Caco-2 (cell line): ENCODE results near the gene TMEM178A. TPM values are rescaled to one million over a fixed set of nuclear protein-coding genes. Genes with fewer than 3 reads are reported as not detected.

ENCODE experiments used
- BruUV-seq: library from RNA; stranded (reverse); fragments of 400-500 nt; replicated peaks from 2 replicates; lab custom pipeline; 2021; lab: Mats Ljungman, UMichigan
- CTCF ChIA-PET: fragments of 300-600 bp; sonication (Branson Sonifier 250); formaldehyde crosslinking; loops from one replicate; lab custom pipeline; 2022; ENCODE audit warnings: antibody characterized with exemption; lab: Charles Lee
- POLR2A ChIA-PET: fragments of 300-600 bp; sonication (Branson Sonifier 250); formaldehyde crosslinking; loops from one replicate; lab custom pipeline; 2022; ENCODE audit warnings: antibody characterized with exemption; lab: Charles Lee
- DNase-seq, 2 experiments: peaks; one replicate each; pipeline versions ENCODE4 v3.0.0 to v3.0.0-alpha.2; 2020 to 2022
- H3K27me3 ChIP-seq: replicated peaks from 2 replicates; pipeline ENCODE4 v1.6.0; 2011; ENCODE audit warnings: low read length; ENCODE audit not compliant: control insufficient read depth, insufficient read depth
- H3K36me3 ChIP-seq: 2 replicates; pipeline ENCODE4 v1.5.1; 2011; ENCODE audit warnings: low read length; ENCODE audit not compliant: control insufficient read depth, insufficient read depth
- H3K4me1 ChIP-seq: fragments of 250-450 bp; sonication (Bioruptor Pico); 2 replicates; pipeline ENCODE4 v1.5.1; 2020; ENCODE audit warnings: mild to moderate bottlenecking
- H3K4me3 ChIP-seq: 2 replicates; pipeline ENCODE4 v1.5.1; 2011; ENCODE audit warnings: low read depth, mild to moderate bottlenecking, control low read depth, low read length
- H3K9me3 ChIP-seq: fragments of 250-450 bp; sonication (Bioruptor Pico); 2 replicates; pipeline ENCODE4 v1.5.1; 2020; ENCODE audit warnings: mild to moderate bottlenecking, moderate library complexity
- H3K27ac Mint-ChIP-seq: one replicate; pipeline ENCODE4 v1.8.0; 2022; ENCODE audit warnings: mixed read lengths; ENCODE audit not compliant: unreplicated experiment
- H3K27me3 Mint-ChIP-seq: one replicate; pipeline ENCODE4 v1.8.0; 2022; ENCODE audit warnings: mixed read lengths; ENCODE audit not compliant: insufficient read depth, unreplicated experiment
- H3K36me3 Mint-ChIP-seq: one replicate; pipeline ENCODE4 v1.8.0; 2022; ENCODE audit warnings: mild to moderate bottlenecking, mixed read lengths; ENCODE audit not compliant: insufficient read depth, unreplicated experiment
- H3K4me1 Mint-ChIP-seq: one replicate; pipeline ENCODE4 v1.8.0; 2022; ENCODE audit warnings: low read depth, mixed read lengths; ENCODE audit not compliant: unreplicated experiment
- H3K4me3 Mint-ChIP-seq: one replicate; pipeline ENCODE4 v1.8.0; 2022; ENCODE audit warnings: mild to moderate bottlenecking, moderate library complexity, mixed read lengths; ENCODE audit not compliant: unreplicated experiment
- H3K9me3 Mint-ChIP-seq: one replicate; pipeline ENCODE4 v1.8.0; 2022; ENCODE audit warnings: mixed read lengths; ENCODE audit not compliant: unreplicated experiment
- CTCF ChIP-seq, 2 experiments: fragments of 200-600 bp in 1 of 2; IDR thresholded peaks; 1 replicate in 1 of 2; 2 replicates in 1 of 2; pipeline versions ENCODE4 v1.5.1 to v1.8.0; 2011 to 2022; ENCODE audit warnings: antibody characterized with exemption in 1 of 2, control low read depth in 1 of 2, inconsistent platforms in 1 of 2, low read depth in 1 of 2, low read length in 1 of 2, mild to moderate bottlenecking in 1 of 2, moderate library complexity in 1 of 2; ENCODE audit not compliant: insufficient read depth in 1 of 2, severe bottlenecking in 1 of 2, unreplicated experiment in 1 of 2
- intact Hi-C: fragments of 100-400 bp; cut with micrococcal nuclease; formaldehyde crosslinking; loops from one replicate; pipeline ENCODE4 v1.10.0; 2022; ENCODE audit not compliant: unreplicated experiment
- total RNA-seq: library from RNA; stranded (reverse); gene quantifications from 2 replicates; pipeline ENCODE4 v1.2.3, GENCODE V29; 2022

TMEM178A gene
- total RNA-seq, 1 experiment from 2014 or later = 0.29 TPM

- ChIA-PET CTCF (no interaction called here), POLR2A (no interaction called here)
- H3K36me3 Mint-ChIP-seq = no peaks in the 10 kb centered on the region
- Histone ChIP-seq H3K4me1 (no peaks in the 10 kb centered on the region), H3K27me3 (no peaks in the 10 kb centered on the region), H3K36me3 (no peaks in the 10 kb centered on the region), H3K4me3 (no peak overlapping the region), H3K9me3 (no peaks in the 10 kb centered on the region)
- no peak overlapping the region for H3K4me3 Mint-ChIP-seq
- BruUV-seq = no TSS peak
- no peak for TF ChIP-seq CTCF (IDR thresholded peaks at IDR 0.05; ENCODE audit: insufficient read depth in 1 of 2, low read depth in 1 of 2, low read length in 1 of 2, severe bottlenecking in 1 of 2, unreplicated experiment in 1 of 2)
- H3K4me1 Mint-ChIP-seq = no peaks in the 10 kb centered on the region
- no peaks in the 10 kb centered on the region for H3K9me3 Mint-ChIP-seq
- H3K27ac Mint-ChIP-seq = no peak overlapping the region
- no peak for DNase-seq
- peaks cover 7% of the 10 kb centered on the region for H3K27me3 Mint-ChIP-seq
- intact Hi-C loops = loop anchor here (5.0 kb wide), 1 partner anchor 87 kb away; no protein-coding TSS in a partner anchor
Measured at GRCh38 chr2:39640107-39640506, 25.6 kb upstream of the TMEM178A start.

GRCh38 chr2:39640681-39641080 lies 25.0 kb upstream of the TMEM178A start:
- no peaks in the 10 kb centered on the region for H3K36me3 Mint-ChIP-seq
- H3K9me3 ChIP-seq = no peaks in the 10 kb centered on the region
- H3K27me3 Mint-ChIP-seq = peaks cover 4% of the 10 kb centered on the region
- DNase-seq = no peak
- H3K27me3 ChIP-seq = no peaks in the 10 kb centered on the region
- H3K4me1 ChIP-seq = no peaks in the 10 kb centered on the region
- no peaks in the 10 kb centered on the region for H3K4me1 Mint-ChIP-seq
- H3K9me3 Mint-ChIP-seq = no peaks in the 10 kb centered on the region
- no peak overlapping the region for H3K4me3 Mint-ChIP-seq
- no peak overlapping the region for H3K4me3 ChIP-seq
- intact Hi-C loops = loop anchor here (5.0 kb wide), 1 partner anchor 87 kb away; no protein-coding TSS in a partner anchor
- no TSS peak for BruUV-seq
- H3K27ac Mint-ChIP-seq = no peak overlapping the region
- CTCF ChIA-PET = no interaction called here
- H3K36me3 ChIP-seq = no peaks in the 10 kb centered on the region
- TF ChIP-seq CTCF (IDR thresholded peaks at IDR 0.05; ENCODE audit: insufficient read depth in 1 of 2, low read depth in 1 of 2, low read length in 1 of 2, severe bottlenecking in 1 of 2, unreplicated experiment in 1 of 2) = no peak
- POLR2A ChIA-PET = no interaction called here

- Histone ChIP-seq H3K4me3 (no peak overlapping the region), H3K9me3 (no peaks in the 10 kb centered on the region), H3K27me3 (no peaks in the 10 kb centered on the region), H3K4me1 (no peaks in the 10 kb centered on the region), H3K36me3 (no peaks in the 10 kb centered on the region)
- POLR2A ChIA-PET = no interaction called here
- H3K9me3 Mint-ChIP-seq = no peaks in the 10 kb centered on the region
- H3K27me3 Mint-ChIP-seq = no peaks in the 10 kb centered on the region
- no peak for TF ChIP-seq CTCF (IDR thresholded peaks at IDR 0.05; ENCODE audit: insufficient read depth in 1 of 2, low read depth in 1 of 2, low read length in 1 of 2, severe bottlenecking in 1 of 2, unreplicated experiment in 1 of 2)
- BruUV-seq = no TSS peak
- no peaks in the 10 kb centered on the region for H3K4me1 Mint-ChIP-seq
- intact Hi-C loops = loop anchor here (5.0 kb wide), 1 partner anchor 86 kb away; no protein-coding TSS in a partner anchor
- H3K36me3 Mint-ChIP-seq = no peaks in the 10 kb centered on the region
- no peak overlapping the region for H3K4me3 Mint-ChIP-seq
- no peak overlapping the region for H3K27ac Mint-ChIP-seq
- DNase-seq = no peak
- CTCF ChIA-PET = no interaction called here
Measured at GRCh38 chr2:39641635-39642034, 24.1 kb upstream of the TMEM178A start.
